Stimulated activated naive CD8-positive, alpha-beta T cell treated with anti-CD3 and anti-CD28 coated beads, Interleukin-15, amount 100 ng/mL, for 72 hours (primary cell): ENCODE measurements around the gene RALGPS1.

Experiments used
- ATAC-seq: fragments of 150-1000 bp; cut with Tn5 transposase; 2 replicates; pipeline ENCODE4 v1.10.0; 2021; ENCODE audit warnings: mild to moderate bottlenecking, moderate library complexity
- DNase-seq, 2 donors: peaks; one replicate each; pipeline ENCODE4 v3.0.0; 2021 to 2022
- H3K27ac Mint-ChIP-seq, 2 donors: one replicate each; pipeline ENCODE4 v1.8.0; 2022; ENCODE audit warnings: mild to moderate bottlenecking in 2 of 2, mixed read lengths in 2 of 2, moderate library complexity in 2 of 2
- H3K27me3 Mint-ChIP-seq: one replicate; pipeline ENCODE4 v1.8.0; 2022; ENCODE audit warnings: mixed read lengths
- H3K4me1 Mint-ChIP-seq: one replicate; pipeline ENCODE4 v1.8.0; 2022; ENCODE audit warnings: mild to moderate bottlenecking, mixed read lengths
- H3K4me3 Mint-ChIP-seq, 2 donors: one replicate each; pipeline ENCODE4 v1.8.0; 2022; ENCODE audit warnings: mild to moderate bottlenecking in 2 of 2, mixed read lengths in 2 of 2, moderate library complexity in 1 of 2
- H3K9me3 Mint-ChIP-seq, 2 donors: one replicate each; pipeline ENCODE4 v1.8.0; 2022; ENCODE audit warnings: mixed read lengths in 2 of 2

The RALGPS1 gene

GRCh38 chr9:127088724-127089615, 174.4 kb downstream of the RALGPS1 start:
- Mint-ChIP-seq H3K4me3 (no peak overlapping the region), H3K4me1 (peaks cover 12% of the 10 kb centered on the region), H3K27ac (no peak overlapping the region), H3K9me3 (no peaks in the 10 kb centered on the region), H3K27me3 (peaks cover 27% of the 10 kb centered on the region)
- DNase-seq (no peak), ATAC-seq (no peak)

GRCh38 chr9:127089631-127090081, 175.1 kb downstream of the RALGPS1 start:
- no peak for DNase-seq

GRCh38 chr9:127090341-127090985, 175.9 kb downstream of the RALGPS1 start:
- H3K27me3 Mint-ChIP-seq = peaks cover 16% of the 10 kb centered on the region
- H3K9me3 Mint-ChIP-seq = no peaks in the 10 kb centered on the region
- H3K4me3 Mint-ChIP-seq = no peak overlapping the region
- no peak overlapping the region for H3K27ac Mint-ChIP-seq
- H3K4me1 Mint-ChIP-seq = no peaks in the 10 kb centered on the region
- no peak for ATAC-seq
- no peak for DNase-seq

More at GRCh38 chr9:127089631-127090081, 175.1 kb downstream of the RALGPS1 start:
- no peak overlapping the region for H3K27ac Mint-ChIP-seq
- peaks cover 20% of the 10 kb centered on the region for H3K27me3 Mint-ChIP-seq
- no peaks in the 10 kb centered on the region for H3K9me3 Mint-ChIP-seq
- ATAC-seq = no peak
- H3K4me3 Mint-ChIP-seq = no peak overlapping the region
- H3K4me1 Mint-ChIP-seq = peaks cover 5% of the 10 kb centered on the region

- Mint-ChIP-seq H3K9me3 (no peaks in the 10 kb centered on the region), H3K27me3 (peaks cover 6% of the 10 kb centered on the region), H3K27ac (no peak overlapping the region), H3K4me3 (no peak overlapping the region), H3K4me1 (no peaks in the 10 kb centered on the region)
- ATAC-seq (no peak), DNase-seq (no peak)
Observed at GRCh38 chr9:127091526-127091925, 176.9 kb downstream of the RALGPS1 start.

- no peak overlapping the region for H3K4me3 Mint-ChIP-seq
- ATAC-seq = no peak
- no peaks in the 10 kb centered on the region for H3K27me3 Mint-ChIP-seq
- H3K4me1 Mint-ChIP-seq = no peaks in the 10 kb centered on the region
- no peak overlapping the region for H3K27ac Mint-ChIP-seq
- no peaks in the 10 kb centered on the region for H3K9me3 Mint-ChIP-seq
- DNase-seq = no peak
Observed at GRCh38 chr9:127092041-127092608, 177.5 kb downstream of the RALGPS1 start.

GRCh38 chr9:127093319-127094020, 178.9 kb downstream of the RALGPS1 start:
- no peaks in the 10 kb centered on the region for H3K27me3 Mint-ChIP-seq
- ATAC-seq (no peak), DNase-seq (no peak)
- H3K4me1 Mint-ChIP-seq = no peaks in the 10 kb centered on the region
- peak overlapping the region in 1 of 2 donors; percentile 79 for H3K27ac Mint-ChIP-seq
- H3K9me3 Mint-ChIP-seq = no peaks in the 10 kb centered on the region
- H3K4me3 Mint-ChIP-seq = no peak overlapping the region

GRCh38 chr9:127095411-127095810, 180.8 kb downstream of the RALGPS1 start:
- no peaks in the 10 kb centered on the region for H3K9me3 Mint-ChIP-seq
- H3K27me3 Mint-ChIP-seq = no peaks in the 10 kb centered on the region
- no peak overlapping the region for H3K27ac Mint-ChIP-seq
- ATAC-seq (no peak), DNase-seq (no peak)
- no peak overlapping the region for H3K4me3 Mint-ChIP-seq
- H3K4me1 Mint-ChIP-seq = no peaks in the 10 kb centered on the region

GRCh38 chr9:127096208-127096607, 181.6 kb downstream of the RALGPS1 start:
- no peaks in the 10 kb centered on the region for H3K4me1 Mint-ChIP-seq
- ATAC-seq = peak; percentile 18
- no peak overlapping the region for H3K4me3 Mint-ChIP-seq
- no peak overlapping the region for H3K27ac Mint-ChIP-seq
- no peaks in the 10 kb centered on the region for H3K9me3 Mint-ChIP-seq
- DNase-seq = no peak
- H3K27me3 Mint-ChIP-seq = no peaks in the 10 kb centered on the region

- Mint-ChIP-seq H3K27ac (no peak overlapping the region), H3K4me1 (no peaks in the 10 kb centered on the region), H3K9me3 (no peaks in the 10 kb centered on the region), H3K27me3 (no peaks in the 10 kb centered on the region), H3K4me3 (no peak overlapping the region)
- ATAC-seq (no peak), DNase-seq (no peak)
Observed at GRCh38 chr9:127097683-127098082, 183.1 kb downstream of the RALGPS1 start.

- Mint-ChIP-seq H3K4me3 (no peak overlapping the region), H3K27ac (no peak overlapping the region), H3K27me3 (no peaks in the 10 kb centered on the region), H3K4me1 (no peaks in the 10 kb centered on the region), H3K9me3 (no peaks in the 10 kb centered on the region)
- ATAC-seq (no peak), DNase-seq (no peak)
Observed at GRCh38 chr9:127098916-127099553, 184.5 kb downstream of the RALGPS1 start.

GRCh38 chr9:127099664-127100063, 185.1 kb downstream of the RALGPS1 start:
- DNase-seq (no peak), ATAC-seq (no peak)
- Mint-ChIP-seq H3K27me3 (no peaks in the 10 kb centered on the region), H3K4me3 (no peak overlapping the region), H3K4me1 (no peaks in the 10 kb centered on the region), H3K27ac (no peak overlapping the region), H3K9me3 (no peaks in the 10 kb centered on the region)

- ATAC-seq (no peak), DNase-seq (no peak)
- Mint-ChIP-seq H3K4me1 (no peaks in the 10 kb centered on the region), H3K27ac (peak overlapping the region in 1 of 2 donors; percentile 17), H3K9me3 (no peaks in the 10 kb centered on the region), H3K4me3 (no peak overlapping the region), H3K27me3 (no peaks in the 10 kb centered on the region)
Observed at GRCh38 chr9:127102176-127102575, 187.6 kb downstream of the RALGPS1 start.

GRCh38 chr9:127102788-127103187, 188.2 kb downstream of the RALGPS1 start:
- Mint-ChIP-seq H3K27ac (no peak overlapping the region), H3K27me3 (no peaks in the 10 kb centered on the region), H3K4me3 (no peak overlapping the region), H3K9me3 (no peaks in the 10 kb centered on the region), H3K4me1 (no peaks in the 10 kb centered on the region)
- no peak for DNase-seq
- no peak for ATAC-seq

- DNase-seq (no peak), ATAC-seq (no peak)
- Mint-ChIP-seq H3K4me1 (no peaks in the 10 kb centered on the region), H3K4me3 (no peak overlapping the region), H3K9me3 (no peaks in the 10 kb centered on the region), H3K27ac (peak overlapping the region in 1 of 2 donors; percentile 64), H3K27me3 (no peaks in the 10 kb centered on the region)
Observed at GRCh38 chr9:127104581-127105311, 190.2 kb downstream of the RALGPS1 start.
